Stimulated activated CD8-positive, alpha-beta memory T cell treated with anti-CD3 and anti-CD28 coated beads, Interleukin-12 subunit alpha, Interleukin-12 subunit beta, amount 100 ng/mL, for 24 hours (primary cell): ENCODE data around the gene SOX1.

Source experiments
- DNase-seq: peaks from one replicate; pipeline ENCODE4 v3.0.0-alpha.2; 2020; ENCODE audit errors: extremely low read depth

Gene SOX1

GRCh38 chr13:112072534-112073244 is 5.7 kb downstream of the SOX1 start:
- DNase-seq, result no peak

DNA sequence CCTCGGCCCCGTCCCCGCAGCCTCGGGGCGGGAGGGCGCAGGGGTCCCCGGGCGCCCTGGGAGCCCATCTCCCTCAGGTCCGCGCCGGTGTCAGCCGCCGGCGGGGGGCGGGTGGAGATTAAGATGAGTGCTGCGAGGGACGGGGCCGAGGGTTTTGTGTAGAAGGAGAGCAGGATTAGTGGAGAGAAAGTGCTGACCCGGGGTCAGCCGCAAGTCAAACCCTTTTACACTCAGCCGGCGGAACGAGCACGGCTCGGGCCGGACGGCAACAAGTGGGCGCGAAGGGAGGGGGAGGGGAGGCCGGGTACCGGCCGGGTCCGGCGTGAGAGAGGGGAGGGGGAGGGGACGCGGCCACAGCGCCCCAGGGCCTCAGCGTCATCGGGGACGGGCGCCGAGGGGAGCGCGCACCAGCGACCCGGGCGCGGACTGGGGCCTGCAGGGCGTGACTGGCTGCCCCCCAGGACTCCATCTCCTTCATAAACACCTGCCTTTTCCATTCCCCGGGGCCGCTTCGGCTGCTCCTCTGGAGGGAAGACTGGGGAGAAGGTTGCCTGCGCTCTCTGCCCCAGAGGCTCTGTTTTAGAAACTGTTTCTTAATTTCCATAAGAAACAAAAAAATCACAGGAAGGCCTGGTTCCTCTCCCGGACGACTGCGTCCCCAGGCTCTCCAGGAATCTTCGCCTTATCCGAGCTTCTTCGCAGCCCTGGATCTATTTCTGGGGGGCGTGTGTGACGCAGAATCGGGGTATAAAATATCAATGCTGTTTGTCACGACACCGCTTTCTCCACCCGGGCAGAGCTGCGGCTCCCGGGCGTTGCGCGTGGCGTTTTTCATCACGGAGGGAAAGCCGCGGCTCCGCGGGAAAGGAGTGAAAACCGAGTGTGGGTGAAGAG is 6.5 kb downstream of the SOX1 start:
- no peak for DNase-seq

- no peak for DNase-seq
Measured at GRCh38 chr13:112074139-112074865, 7.4 kb downstream of the SOX1 start.

- DNase-seq, result no peak
Measured at GRCh38 chr13:112077729-112078128, 10.8 kb downstream of the SOX1 start.

- DNase-seq, result no peak
Measured at GRCh38 chr13:112078216-112078615, 11.3 kb downstream of the SOX1 start.

DNA sequence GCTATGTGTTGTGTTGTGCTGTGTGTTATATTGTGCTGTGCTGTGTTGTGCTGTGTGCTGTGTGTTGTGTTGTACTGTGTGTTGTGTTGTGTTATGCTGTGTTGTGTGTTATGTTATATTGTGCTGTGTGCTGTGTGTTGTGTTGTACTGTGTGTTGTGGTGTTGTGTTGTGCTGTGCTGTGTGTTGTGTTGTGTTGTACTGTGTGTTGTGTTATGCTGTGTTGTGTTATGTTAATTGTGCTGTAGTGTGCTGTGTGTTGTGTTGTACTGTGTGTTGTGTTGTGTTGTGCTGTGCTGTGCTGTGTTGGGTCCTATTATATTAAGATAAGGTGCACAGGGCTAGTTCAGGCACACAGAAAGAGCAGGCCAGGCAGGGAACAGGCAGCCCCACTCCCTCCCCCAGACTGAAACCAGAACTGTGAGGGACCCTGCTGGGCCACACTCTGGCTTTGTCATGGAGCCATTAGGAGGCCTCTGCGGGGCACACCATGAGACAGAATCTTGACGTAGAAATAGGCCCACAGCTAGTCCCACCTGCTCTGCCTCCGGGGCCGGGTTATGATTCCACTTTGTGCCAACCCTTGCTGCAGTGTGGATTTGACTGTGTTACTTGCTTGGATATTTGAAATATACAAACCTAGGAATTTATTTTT is 12.1 kb downstream of the SOX1 start:
- DNase-seq, result no peak

- DNase-seq, result no peak
Measured at GRCh38 chr13:112079696-112080095, 12.7 kb downstream of the SOX1 start.

- no peak for DNase-seq
Measured at GRCh38 chr13:112083971-112084370, 17.0 kb downstream of the SOX1 start.

GRCh38 chr13:112092453-112092852 is 25.5 kb downstream of the SOX1 start:
- no peak for DNase-seq

- no peak for DNase-seq
Measured at GRCh38 chr13:112095354-112095753, 28.4 kb downstream of the SOX1 start.

DNA sequence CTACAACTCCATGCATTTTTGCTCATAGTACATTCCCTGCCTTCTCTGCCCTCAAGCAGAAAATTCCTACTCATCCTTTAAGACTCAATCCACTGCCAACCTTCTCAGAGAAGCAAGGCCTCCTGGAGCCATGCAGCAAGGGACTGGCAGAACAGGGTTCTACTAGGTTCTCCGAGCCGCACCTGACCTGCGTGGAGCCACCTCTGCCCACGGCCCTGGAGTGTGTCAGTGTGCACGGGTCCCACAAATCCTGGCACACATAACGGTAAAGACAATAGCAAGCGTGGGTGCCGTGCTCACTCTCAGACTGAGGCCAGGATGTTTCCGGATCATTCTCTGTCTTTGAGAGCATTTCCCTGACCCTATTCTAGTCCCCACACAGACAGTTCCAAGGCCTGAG is 30.0 kb downstream of the SOX1 start:
- DNase-seq, result no peak

- no peak for DNase-seq
Measured at GRCh38 chr13:112097770-112098169, 30.8 kb downstream of the SOX1 start.

GRCh38 chr13:112098699-112099098 is 31.8 kb downstream of the SOX1 start:
- no peak for DNase-seq

DNA sequence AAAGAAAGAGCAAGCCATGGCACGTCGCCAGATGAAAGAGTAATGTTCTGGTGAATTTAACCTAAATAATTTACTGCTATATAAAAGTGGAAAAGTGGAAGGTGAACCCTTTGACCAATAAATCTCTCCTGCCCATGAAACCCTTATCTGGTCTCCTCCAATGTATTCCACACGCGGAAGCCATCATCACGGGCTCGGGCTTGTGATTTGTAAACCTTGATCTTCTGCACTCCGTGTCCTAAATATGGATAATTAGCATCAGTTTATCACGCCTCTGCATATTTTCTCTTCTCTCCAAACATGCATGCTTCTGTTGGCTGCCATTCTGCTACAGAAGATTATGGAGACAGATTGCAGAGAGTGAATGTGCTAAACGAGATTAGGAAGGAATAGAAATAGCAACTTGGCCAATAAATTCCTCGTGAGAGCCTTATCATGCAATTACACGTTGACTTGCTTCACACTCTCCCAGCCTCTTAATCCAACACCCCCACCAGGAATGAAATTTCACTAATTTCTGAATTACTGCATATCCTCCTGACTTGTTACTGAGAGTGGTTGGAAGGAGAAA is 34.5 kb downstream of the SOX1 start:
- DNase-seq, result no peak

- DNase-seq, result no peak
Measured at GRCh38 chr13:112102243-112102642, 35.3 kb downstream of the SOX1 start.

- DNase-seq, result no peak
Measured at GRCh38 chr13:112103260-112103838, 36.4 kb downstream of the SOX1 start.

GRCh38 chr13:112103961-112104880 is 37.3 kb downstream of the SOX1 start:
- DNase-seq, result no peak

DNA sequence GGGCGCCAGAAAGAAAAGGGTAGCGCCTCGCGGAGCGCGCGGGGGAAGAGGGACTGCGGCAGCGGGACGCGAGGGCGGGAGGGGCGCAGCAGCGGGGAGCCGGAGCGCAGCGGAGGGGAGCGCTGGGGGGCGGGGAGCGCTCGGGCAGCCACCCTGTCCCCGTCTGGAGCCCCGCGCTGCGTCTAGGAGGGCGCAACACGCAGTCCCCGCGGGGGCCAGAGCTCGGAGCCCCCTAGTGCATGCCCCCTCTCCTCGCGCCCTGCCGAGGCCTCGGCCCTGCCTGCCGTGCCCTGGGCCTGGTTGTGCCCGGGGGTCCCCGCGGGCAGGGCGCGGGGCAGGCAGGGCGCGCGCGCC is 37.9 kb downstream of the SOX1 start:
- DNase-seq, result no peak

DNA sequence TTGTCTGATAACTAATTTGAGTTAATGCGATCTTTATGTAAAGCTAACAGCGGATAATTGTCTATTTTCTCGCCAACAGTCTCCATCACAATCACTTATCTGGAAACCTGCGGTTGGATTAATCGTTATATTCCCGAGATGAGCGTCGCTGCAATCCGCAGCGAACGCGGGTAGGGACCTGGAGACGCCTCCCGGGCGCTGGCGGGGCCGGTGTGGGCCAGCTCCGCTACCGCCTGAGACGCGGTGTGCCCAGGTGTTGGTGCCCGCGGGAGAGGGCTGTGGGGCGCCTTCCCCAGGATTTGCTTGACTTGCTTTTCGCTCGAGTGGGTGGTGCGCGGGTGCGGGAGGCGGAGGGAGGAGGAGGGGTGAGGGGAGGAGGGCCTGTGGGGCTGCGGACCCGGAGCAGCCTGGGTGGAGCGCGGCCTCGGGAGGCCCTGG is 38.3 kb downstream of the SOX1 start:
- no peak for DNase-seq

- DNase-seq, result no peak
Measured at GRCh38 chr13:112105892-112106291, 38.9 kb downstream of the SOX1 start.
